GM12878 (cell line): ENCODE results near the gene C19orf73. TPM values are rescaled to one million over a fixed set of nuclear protein-coding genes. Genes with fewer than 3 reads are reported as not detected.

Source experiments
- ATAC-seq: fragments of 200-7000 bp; cut with Tn5 transposase; 3 replicates; pipeline ENCODE4 v1.9.1; 2020; ENCODE audit warnings: mild to moderate bottlenecking, moderate library complexity
- BruUV-seq: library from RNA; stranded (reverse); fragments of 400-500 nt; replicated peaks from 2 replicates; lab custom pipeline; 2021; lab: Mats Ljungman, UMichigan
- CTCF ChIA-PET: fragments of 300-600 bp; sonication (Branson Sonifier 250); formaldehyde crosslinking; extraction: SDS; loops from one replicate; lab custom pipeline; 2021; ENCODE audit warnings: inconsistent platforms; lab: Yijun Ruan, JAX
- POLR2A ChIA-PET: fragments of 350-600 bp; formaldehyde crosslinking; extraction: SDS; loops from one replicate; lab custom pipeline; 2021; ENCODE audit warnings: inconsistent platforms; lab: Charles Lee
- RAD21 ChIA-PET: fragments of 300-600 bp; sonication (Branson Sonifier 250); formaldehyde crosslinking; loops from one replicate; lab custom pipeline; 2023; ENCODE audit warnings: antibody characterized with exemption; ENCODE audit not compliant: unreplicated experiment; lab: Charles Lee
- SMC1A ChIA-PET: fragments of 300-600 bp; sonication (Branson Sonifier 250); formaldehyde crosslinking; loops from one replicate; lab custom pipeline; 2023; ENCODE audit not compliant: unreplicated experiment, uncharacterized antibody; lab: Charles Lee
- DNase-seq: peaks from one replicate; pipeline ENCODE4 v3.0.0-alpha.2; 2011; ENCODE audit warnings: low read depth, low spot score
- FAIRE-seq: peaks from 3 replicates; lab custom pipeline; 2011; peaks lifted over from hg19 to GRCh38; lab: Jason Lieb, UNC
- H2AFZ ChIP-seq: 2 replicates; pipeline ENCODE4 v1.6.0; 2011; ENCODE audit warnings: low read depth, low read length, control low read depth; ENCODE audit not compliant: control insufficient read depth
- H3K27ac ChIP-seq: 2 replicates; pipeline ENCODE4 v1.5.1; 2011; ENCODE audit warnings: control low read depth; ENCODE audit not compliant: control insufficient read depth, insufficient read depth
- H3K27me3 ChIP-seq, 2 experiments: replicated peaks in 1 of 2; 2 replicates each; pipeline versions ENCODE4 v1.6.0 to v1.6.1; 2011; ENCODE audit warnings: low read length in 1 of 2; ENCODE audit not compliant: control insufficient read depth in 2 of 2, insufficient read depth in 2 of 2
- H3K36me3 ChIP-seq, 2 experiments: 2 replicates each; pipeline ENCODE4 v1.5.1; 2011; ENCODE audit warnings: low read length in 1 of 2; ENCODE audit not compliant: control insufficient read depth in 2 of 2, insufficient read depth in 2 of 2
- H3K4me1 ChIP-seq: 2 replicates; pipeline ENCODE4 v1.6.1; 2011; ENCODE audit warnings: mild to moderate bottlenecking, low read length, moderate library complexity, mixed read lengths; ENCODE audit not compliant: control insufficient read depth, insufficient read depth
- H3K4me2 ChIP-seq: 2 replicates; pipeline ENCODE4 v1.6.0; 2011; ENCODE audit warnings: control low read depth; ENCODE audit not compliant: control insufficient read depth, insufficient read depth
- H3K4me3 ChIP-seq: fragments of 200-600 bp; sonication (generic); 2 replicates; pipeline ENCODE4 v1.5.1; 2016
- H3K79me2 ChIP-seq: 2 replicates; pipeline ENCODE4 v1.6.0; 2011; ENCODE audit warnings: low read length; ENCODE audit not compliant: control insufficient read depth, insufficient read depth
- H3K9ac ChIP-seq: 2 replicates; pipeline ENCODE4 v1.8.0; 2011; ENCODE audit warnings: low read length, control low read depth, mixed read lengths; ENCODE audit not compliant: control insufficient read depth, insufficient read depth
- H3K9me3 ChIP-seq: replicated peaks from 3 replicates; pipeline ENCODE4 v1.5.1; 2011; ENCODE audit warnings: mild to moderate bottlenecking, low read length; ENCODE audit not compliant: control insufficient read depth, insufficient read depth
- H4K20me1 ChIP-seq: 2 replicates; pipeline ENCODE4 v1.6.0; 2011; ENCODE audit not compliant: control insufficient read depth, insufficient read depth
- CEBPB ChIP-seq, 2 experiments: fragments of 150-350 bp in 1 of 2; IDR thresholded peaks; 2 replicates each; pipeline ENCODE4 v1.6.1; 2012 to 2014; ENCODE audit warnings: low read depth in 2 of 2, low read length in 2 of 2, borderline replicate concordance in 1 of 2, inconsistent platforms in 1 of 2
- IKZF2 ChIP-seq, 2 experiments: fragments of 450-650 bp; IDR thresholded peaks; 2 replicates each; pipeline ENCODE4 v1.6.1; 2017; ENCODE audit warnings: mild to moderate bottlenecking in 2 of 2, moderate library complexity in 2 of 2
- IRF3 ChIP-seq: fragments of 450-650 bp; IDR thresholded peaks from 2 replicates; pipeline ENCODE4 v1.6.1; 2014; ENCODE audit warnings: mild to moderate bottlenecking
- JUND ChIP-seq: IDR thresholded peaks from 2 replicates; pipeline ENCODE4 v1.6.1; 2012; ENCODE audit warnings: low read depth, mild to moderate bottlenecking, low read length, improper control_type of control experiment, moderate library complexity
- MEF2B ChIP-seq: fragments of 450-650 bp; IDR thresholded peaks from 2 replicates; pipeline ENCODE4 v1.6.1; 2018; ENCODE audit warnings: mild to moderate bottlenecking, moderate library complexity; ENCODE audit not compliant: partially characterized antibody, poor library complexity, severe bottlenecking
- WGBS: methylation state at CpG from one replicate; pipeline ENCODE4 v1.1.6; 2016; ENCODE audit warnings: low lambda C conversion rate; ENCODE audit not compliant: insufficient replicate concordance, insufficient coverage; ENCODE audit errors: missing lambda C conversion rate; 5-methylcytosine and 5-hydroxymethylcytosine counted together
- in situ Hi-C: fragments of 300-500 bp; cut with MboI; formaldehyde crosslinking; loops from 9 replicates; pipeline ENCODE4 v1.14.3; 2018; ENCODE audit warnings: mixed read lengths
- intact Hi-C: fragments of 100-400 bp; cut with micrococcal nuclease; formaldehyde crosslinking; loops from one replicate; pipeline ENCODE4 v1.14.2; 2022; ENCODE audit not compliant: unreplicated experiment
- polyA plus RNA-seq, 11 experiments: library from polyadenylated mRNA; depleted of rRNA in 4 of 11; unstranded in 6 of 11; stranded (reverse) in 5 of 11; fragments of >200 nt; fragmentation: Nextera tagmentation in 4 of 11; fragmentation: Illumina TruSeq in 1 of 11; extraction: Ambion mirVana in 4 of 11; extraction: Trizol in 1 of 11; gene quantifications; 1 replicate in 1 of 11; 2 replicates in 10 of 11; pipeline versions ENCODE4 v1.2.1 to v1.2.3, GENCODE V29; 2011 to 2016; ENCODE audit warnings: inconsistent platforms in 2 of 11, missing spikeins in 2 of 11, low read depth in 1 of 11
- total RNA-seq, 4 experiments: library from RNA; depleted of rRNA in 3 of 4; stranded (reverse); fragments of >200 nt in 3 of 4; fragmentation: Illumina TruSeq in 1 of 4; extraction: Trizol in 1 of 4; gene quantifications; 2 replicates each; pipeline versions ENCODE4 v1.2.1 to v1.2.3, GENCODE V29; 2013 to 2021
- TF ChIP-seq, protein P1 (sequence below): fragments of 450-650 bp; IDR thresholded peaks from 2 replicates; pipeline ENCODE4 v1.6.1; 2016; ENCODE audit warnings: mild to moderate bottlenecking, moderate library complexity, borderline replicate concordance
- TF ChIP-seq, protein P2 (sequence below): fragments of 150-350 bp; IDR thresholded peaks from 2 replicates; pipeline ENCODE4 v1.6.1; 2016; ENCODE audit warnings: low read depth, low read length
- TF ChIP-seq, protein P3 (sequence below): IDR thresholded peaks from 2 replicates; pipeline ENCODE4 v1.6.1; 2012; ENCODE audit warnings: mild to moderate bottlenecking, low read depth, low read length

C19orf73 gene
- total and polyA plus RNA-seq, 10 of the 15 experiments (the other 5 are each of a cell fraction or from before 2014, with no cell fraction given): 0.20 to 2.0 (median 0.80) TPM

DNA sequence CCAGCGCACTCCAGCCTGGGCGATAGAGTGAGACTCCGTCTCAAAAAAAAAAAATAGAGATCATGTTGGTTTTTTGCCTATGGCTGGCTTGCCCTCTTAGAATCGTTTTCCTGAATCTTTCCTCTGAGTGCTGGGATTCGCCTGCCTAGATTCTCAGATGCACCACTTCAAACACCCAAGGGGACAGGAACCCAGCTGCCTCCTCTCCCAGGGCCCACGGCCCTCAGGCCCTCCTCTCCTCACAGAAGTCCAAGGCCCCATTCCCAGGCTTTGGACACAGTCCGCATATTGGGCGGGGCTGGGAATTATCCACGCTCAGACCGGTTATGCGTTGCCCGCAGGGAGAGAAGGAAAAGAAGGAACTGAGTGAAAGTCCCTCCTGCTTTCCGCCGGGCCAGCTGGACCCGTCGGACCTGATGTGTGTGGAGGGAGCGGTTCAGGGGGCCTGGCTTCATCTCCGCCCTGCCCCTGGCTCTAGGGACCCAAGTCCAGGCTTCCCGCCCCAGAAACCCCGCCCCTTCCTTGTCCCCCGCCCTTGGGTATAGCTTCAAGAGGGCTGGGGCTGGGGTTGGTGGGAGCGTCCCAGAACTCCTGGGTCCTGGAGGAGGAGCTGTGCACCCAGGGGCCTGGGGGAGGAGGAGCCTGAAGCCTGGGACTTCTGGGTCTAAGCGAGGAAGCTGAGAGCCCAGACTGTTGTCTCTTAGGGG, 6.2 kb upstream of the C19orf73 start:
- Histone ChIP-seq H3K27ac (no peak overlapping the region), H3K79me2 (no peaks in the 10 kb centered on the region), H3K4me2 (no peak overlapping the region), H3K4me3 (no peak overlapping the region), H3K9me3 (no peaks in the 10 kb centered on the region; the same call in 2 of the 3 replicates), H2AFZ (no peak overlapping the region), H4K20me1 (no peaks in the 10 kb centered on the region), H3K36me3 (no peaks in the 10 kb centered on the region), H3K4me1 (peaks cover 3% of the 10 kb centered on the region; the same call in 1 of the 2 replicates), H3K27me3 (peaks cover 5 to 7% of the 10 kb centered on the region in 2 experiments; a peak in 3 of 4 replicates), H3K9ac (no peak overlapping the region)
- in situ Hi-C loops: no loop called here
- BruUV-seq: no TSS peak
- FAIRE-seq: no peak
- POLR2A ChIA-PET: interaction anchor here (0.5 kb wide), 1 partner anchor 14 kb away, joined by 3 read pairs; no protein-coding TSS in a partner anchor
- no peak for DNase-seq
- WGBS: 49% methylated on average over 20 of the region's 23 CpGs
- no peak for ATAC-seq
- SMC1A ChIA-PET: no interaction called here
- CTCF ChIA-PET: no interaction called here
- intact Hi-C loops: no loop called here
- RAD21 ChIA-PET: no interaction called here
- TF ChIP-seq IRF3: no peak
- TF ChIP-seq, protein P1, sequence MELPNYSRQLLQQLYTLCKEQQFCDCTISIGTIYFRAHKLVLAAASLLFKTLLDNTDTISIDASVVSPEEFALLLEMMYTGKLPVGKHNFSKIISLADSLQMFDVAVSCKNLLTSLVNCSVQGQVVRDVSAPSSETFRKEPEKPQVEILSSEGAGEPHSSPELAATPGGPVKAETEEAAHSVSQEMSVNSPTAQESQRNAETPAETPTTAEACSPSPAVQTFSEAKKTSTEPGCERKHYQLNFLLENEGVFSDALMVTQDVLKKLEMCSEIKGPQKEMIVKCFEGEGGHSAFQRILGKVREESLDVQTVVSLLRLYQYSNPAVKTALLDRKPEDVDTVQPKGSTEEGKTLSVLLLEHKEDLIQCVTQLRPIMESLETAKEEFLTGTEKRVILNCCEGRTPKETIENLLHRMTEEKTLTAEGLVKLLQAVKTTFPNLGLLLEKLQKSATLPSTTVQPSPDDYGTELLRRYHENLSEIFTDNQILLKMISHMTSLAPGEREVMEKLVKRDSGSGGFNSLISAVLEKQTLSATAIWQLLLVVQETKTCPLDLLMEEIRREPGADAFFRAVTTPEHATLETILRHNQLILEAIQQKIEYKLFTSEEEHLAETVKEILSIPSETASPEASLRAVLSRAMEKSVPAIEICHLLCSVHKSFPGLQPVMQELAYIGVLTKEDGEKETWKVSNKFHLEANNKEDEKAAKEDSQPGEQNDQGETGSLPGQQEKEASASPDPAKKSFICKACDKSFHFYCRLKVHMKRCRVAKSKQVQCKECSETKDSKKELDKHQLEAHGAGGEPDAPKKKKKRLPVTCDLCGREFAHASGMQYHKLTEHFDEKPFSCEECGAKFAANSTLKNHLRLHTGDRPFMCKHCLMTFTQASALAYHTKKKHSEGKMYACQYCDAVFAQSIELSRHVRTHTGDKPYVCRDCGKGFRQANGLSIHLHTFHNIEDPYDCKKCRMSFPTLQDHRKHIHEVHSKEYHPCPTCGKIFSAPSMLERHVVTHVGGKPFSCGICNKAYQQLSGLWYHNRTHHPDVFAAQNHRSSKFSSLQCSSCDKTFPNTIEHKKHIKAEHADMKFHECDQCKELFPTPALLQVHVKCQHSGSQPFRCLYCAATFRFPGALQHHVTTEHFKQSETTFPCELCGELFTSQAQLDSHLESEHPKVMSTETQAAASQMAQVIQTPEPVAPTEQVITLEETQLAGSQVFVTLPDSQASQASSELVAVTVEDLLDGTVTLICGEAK: no peak
- TF ChIP-seq, protein P2, sequence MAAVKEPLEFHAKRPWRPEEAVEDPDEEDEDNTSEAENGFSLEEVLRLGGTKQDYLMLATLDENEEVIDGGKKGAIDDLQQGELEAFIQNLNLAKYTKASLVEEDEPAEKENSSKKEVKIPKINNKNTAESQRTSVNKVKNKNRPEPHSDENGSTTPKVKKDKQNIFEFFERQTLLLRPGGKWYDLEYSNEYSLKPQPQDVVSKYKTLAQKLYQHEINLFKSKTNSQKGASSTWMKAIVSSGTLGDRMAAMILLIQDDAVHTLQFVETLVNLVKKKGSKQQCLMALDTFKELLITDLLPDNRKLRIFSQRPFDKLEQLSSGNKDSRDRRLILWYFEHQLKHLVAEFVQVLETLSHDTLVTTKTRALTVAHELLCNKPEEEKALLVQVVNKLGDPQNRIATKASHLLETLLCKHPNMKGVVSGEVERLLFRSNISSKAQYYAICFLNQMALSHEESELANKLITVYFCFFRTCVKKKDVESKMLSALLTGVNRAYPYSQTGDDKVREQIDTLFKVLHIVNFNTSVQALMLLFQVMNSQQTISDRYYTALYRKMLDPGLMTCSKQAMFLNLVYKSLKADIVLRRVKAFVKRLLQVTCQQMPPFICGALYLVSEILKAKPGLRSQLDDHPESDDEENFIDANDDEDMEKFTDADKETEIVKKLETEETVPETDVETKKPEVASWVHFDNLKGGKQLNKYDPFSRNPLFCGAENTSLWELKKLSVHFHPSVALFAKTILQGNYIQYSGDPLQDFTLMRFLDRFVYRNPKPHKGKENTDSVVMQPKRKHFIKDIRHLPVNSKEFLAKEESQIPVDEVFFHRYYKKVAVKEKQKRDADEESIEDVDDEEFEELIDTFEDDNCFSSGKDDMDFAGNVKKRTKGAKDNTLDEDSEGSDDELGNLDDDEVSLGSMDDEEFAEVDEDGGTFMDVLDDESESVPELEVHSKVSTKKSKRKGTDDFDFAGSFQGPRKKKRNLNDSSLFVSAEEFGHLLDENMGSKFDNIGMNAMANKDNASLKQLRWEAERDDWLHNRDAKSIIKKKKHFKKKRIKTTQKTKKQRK: no peak
- TF ChIP-seq, protein P3, sequence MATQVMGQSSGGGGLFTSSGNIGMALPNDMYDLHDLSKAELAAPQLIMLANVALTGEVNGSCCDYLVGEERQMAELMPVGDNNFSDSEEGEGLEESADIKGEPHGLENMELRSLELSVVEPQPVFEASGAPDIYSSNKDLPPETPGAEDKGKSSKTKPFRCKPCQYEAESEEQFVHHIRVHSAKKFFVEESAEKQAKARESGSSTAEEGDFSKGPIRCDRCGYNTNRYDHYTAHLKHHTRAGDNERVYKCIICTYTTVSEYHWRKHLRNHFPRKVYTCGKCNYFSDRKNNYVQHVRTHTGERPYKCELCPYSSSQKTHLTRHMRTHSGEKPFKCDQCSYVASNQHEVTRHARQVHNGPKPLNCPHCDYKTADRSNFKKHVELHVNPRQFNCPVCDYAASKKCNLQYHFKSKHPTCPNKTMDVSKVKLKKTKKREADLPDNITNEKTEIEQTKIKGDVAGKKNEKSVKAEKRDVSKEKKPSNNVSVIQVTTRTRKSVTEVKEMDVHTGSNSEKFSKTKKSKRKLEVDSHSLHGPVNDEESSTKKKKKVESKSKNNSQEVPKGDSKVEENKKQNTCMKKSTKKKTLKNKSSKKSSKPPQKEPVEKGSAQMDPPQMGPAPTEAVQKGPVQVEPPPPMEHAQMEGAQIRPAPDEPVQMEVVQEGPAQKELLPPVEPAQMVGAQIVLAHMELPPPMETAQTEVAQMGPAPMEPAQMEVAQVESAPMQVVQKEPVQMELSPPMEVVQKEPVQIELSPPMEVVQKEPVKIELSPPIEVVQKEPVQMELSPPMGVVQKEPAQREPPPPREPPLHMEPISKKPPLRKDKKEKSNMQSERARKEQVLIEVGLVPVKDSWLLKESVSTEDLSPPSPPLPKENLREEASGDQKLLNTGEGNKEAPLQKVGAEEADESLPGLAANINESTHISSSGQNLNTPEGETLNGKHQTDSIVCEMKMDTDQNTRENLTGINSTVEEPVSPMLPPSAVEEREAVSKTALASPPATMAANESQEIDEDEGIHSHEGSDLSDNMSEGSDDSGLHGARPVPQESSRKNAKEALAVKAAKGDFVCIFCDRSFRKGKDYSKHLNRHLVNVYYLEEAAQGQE: no peak
- TF ChIP-seq CEBPB (IDR thresholded peaks at IDR 0.05; ENCODE audit: borderline replicate concordance in 1 of 2, low read depth in 2 of 2, low read length in 2 of 2): no peak
- no peak for TF ChIP-seq JUND
- no peak for TF ChIP-seq MEF2B
- TF ChIP-seq IKZF2 (IDR thresholded peaks at IDR 0.05): no peak
